Upper lobe of left lung (tissue), 6 donors: Measurements from ENCODE around the gene LTBP4. TPM values are rescaled to one million over a fixed set of nuclear protein-coding genes. Genes with fewer than 3 reads are reported as not detected.
A peak's percentile ranks its signal among the peaks of the same experiment; 100 is the strongest.
"Not testable (repeated sequence)": the region's sequence is repeated elsewhere in the genome, so short reads cannot be mapped to it uniquely, and the experiment has no call there.

Source experiments
- ATAC-seq, 2 donors: fragments of 200-7000 bp; cut with Tn5 transposase; one replicate each; pipeline ENCODE4 v1.9.1; 2022; ENCODE audit warnings: mild to moderate bottlenecking in 2 of 2, moderate library complexity in 2 of 2; ENCODE audit not compliant: low FRiP score in 2 of 2
- DNase-seq, 2 donors: peaks; one replicate each; pipeline ENCODE4 v3.0.0-alpha.2; 2019 to 2020
- H3K27ac ChIP-seq, 4 donors: fragments of 200-600 bp; sonication (generic); one replicate each; pipeline ENCODE4 v1.5.1; 2016 to 2019
- H3K27me3 ChIP-seq, 4 donors: fragments of 200-600 bp; sonication (generic); one replicate each; pipeline ENCODE4 v1.5.1; 2017 to 2019
- H3K36me3 ChIP-seq, 4 donors: fragments of 200-600 bp; sonication (generic); one replicate each; pipeline ENCODE4 v1.5.1; 2016 to 2019
- H3K4me1 ChIP-seq, 4 donors: fragments of 200-600 bp; sonication (generic); one replicate each; pipeline ENCODE4 v1.5.1; 2018 to 2019
- H3K4me3 ChIP-seq, 4 donors: fragments of 200-600 bp; sonication (generic); one replicate each; pipeline ENCODE4 v1.5.1; 2017 to 2019; ENCODE audit warnings: mild to moderate bottlenecking in 2 of 4, moderate library complexity in 1 of 4
- H3K9me3 ChIP-seq, 4 donors: fragments of 200-600 bp; sonication (generic); one replicate each; pipeline ENCODE4 v1.5.1; 2018 to 2019
- CTCF ChIP-seq, 6 experiments: fragments of 450-650 bp in 4 of 6; fragments of 200-600 bp in 2 of 6; sonication (generic) in 2 of 6; IDR thresholded peaks; one replicate each; pipeline ENCODE4 v1.5.1; 2016 to 2019; ENCODE audit warnings: antibody characterized with exemption in 6 of 6
- EP300 ChIP-seq, 4 donors: sonication (generic); formaldehyde crosslinking; IDR thresholded peaks; one replicate each; pipeline ENCODE4 v1.5.1; 2017; ENCODE audit warnings: antibody characterized with exemption in 4 of 4, control low read depth in 2 of 4
- POLR2A ChIP-seq, 4 donors: fragments of 450-650 bp; IDR thresholded peaks; one replicate each; pipeline ENCODE4 v1.5.1; 2016 to 2017; ENCODE audit warnings: antibody characterized with exemption in 4 of 4, mild to moderate bottlenecking in 2 of 4
- POLR2AphosphoS5 ChIP-seq, 2 donors: sonication (generic); formaldehyde crosslinking; IDR thresholded peaks; one replicate each; pipeline ENCODE4 v1.5.1; 2017; ENCODE audit warnings: antibody characterized with exemption in 2 of 2
- WGBS, 2 donors: methylation state at CpG; one replicate each; pipeline ENCODE4 v1.1.5; 2017 to 2018; 5-methylcytosine and 5-hydroxymethylcytosine counted together
- total RNA-seq, 6 donors: library from RNA; depleted of rRNA in 4 of 6; stranded (reverse); fragments of >200 nt in 4 of 6; gene quantifications; one replicate each; pipeline versions ENCODE4 v1.1.0 to v1.2.1, GENCODE V29; 2016 to 2021
- donor health status: DM: no; HTN: no; CAD: no; lungs with moderate emphysema.
- donor health status: DM: no; HTN: yes; CAD: no; lungs with severe emphysema.

The LTBP4 gene
- total RNA-seq, 6 donors from 2014 or later, result 125 to 541 (median 401) TPM

- TF ChIP-seq POLR2A (IDR thresholded peaks at IDR 0.05) (no peak), EP300 (IDR thresholded peaks at IDR 0.05) (no peak), POLR2AphosphoS5 (IDR thresholded peaks at IDR 0.05) (no peak), CTCF (IDR thresholded peaks at IDR 0.05) (no peak)
- no peaks in the 10 kb centered on the region for H3K27me3 ChIP-seq
- 95 to 96% methylated on average over 16 to 25 of the region's 26 CpGs for WGBS, 2 donors
- DNase-seq (no peak), ATAC-seq (no peak)
- H3K36me3 ChIP-seq, result peaks cover 0 to 45% (median 25%) of the 10 kb centered on the region in 4 donors
- no peaks in the 10 kb centered on the region for H3K9me3 ChIP-seq
- H3K4me3 ChIP-seq, result no peak overlapping the region
- H3K4me1 ChIP-seq, result peaks cover 0 to 5% (median 0%) of the 10 kb centered on the region in 4 donors
- no peak overlapping the region for H3K27ac ChIP-seq
These were observed 11.4 kb upstream of the LTBP4 start for GRCh38 chr19:40589591-40590429.

- H3K36me3 ChIP-seq, result peaks cover 0 to 38% (median 23%) of the 10 kb centered on the region in 4 donors
- 85 to 88% methylated on average over 10 to 22 of the region's 22 CpGs for WGBS, 2 donors
These were observed 10.5 kb upstream of the LTBP4 start for GRCh38 chr19:40590464-40591265.

GRCh38 chr19:40591724-40592123, 9.4 kb upstream of the LTBP4 start:
- H3K9me3 ChIP-seq, H3K27ac ChIP-seq, DNase-seq, H3K27me3 ChIP-seq, ATAC-seq, H3K4me3 ChIP-seq, H3K4me1 ChIP-seq: not testable (repeated sequence)
- 91% methylated on average over 4 of the region's 4 CpGs for WGBS, 2 donors
- peaks cover 0 to 31% (median 19%) of the 10 kb centered on the region in 4 donors for H3K36me3 ChIP-seq

More at GRCh38 chr19:40590464-40591265, 10.5 kb upstream of the LTBP4 start:
- H3K27ac ChIP-seq, result no peak overlapping the region
- DNase-seq (peak in 1 of 2 donors; percentile 74), ATAC-seq (peak in 1 of 2 donors; percentile 11)
- H3K4me3 ChIP-seq, result no peak overlapping the region
- H3K9me3 ChIP-seq, result no peaks in the 10 kb centered on the region
- TF ChIP-seq CTCF (IDR thresholded peaks at IDR 0.05), result no peak
- no peak for TF ChIP-seq POLR2AphosphoS5 (IDR thresholded peaks at IDR 0.05)
- no peak for TF ChIP-seq POLR2A (IDR thresholded peaks at IDR 0.05)
- TF ChIP-seq EP300 (IDR thresholded peaks at IDR 0.05), result no peak
- H3K27me3 ChIP-seq, result peaks cover 0 to 4% (median 0%) of the 10 kb centered on the region in 4 donors
- peaks cover 0 to 5% (median 0%) of the 10 kb centered on the region in 4 donors for H3K4me1 ChIP-seq

GRCh38 chr19:40592170-40592569, 9.0 kb upstream of the LTBP4 start:
- Histone ChIP-seq H3K9me3 (no peaks in the 10 kb centered on the region), H3K27me3 (peaks cover 0 to 10% (median 4%) of the 10 kb centered on the region in 4 donors), H3K4me3 (no peak overlapping the region), H3K4me1 (peaks cover 7 to 12% (median 7%) of the 10 kb centered on the region in 4 donors), H3K36me3 (peaks cover 0 to 26% (median 17%) of the 10 kb centered on the region in 4 donors), H3K27ac (no peak overlapping the region)
- peak in 1 of 2 donors; percentile 16 for ATAC-seq
- DNase-seq, result no peak
- WGBS, 2 donors, result 89 to 94% methylated on average over 4 of the region's 4 CpGs
- TF ChIP-seq CTCF (IDR thresholded peaks at IDR 0.05), result no peak
- no peak for TF ChIP-seq EP300 (IDR thresholded peaks at IDR 0.05)
- no peak for TF ChIP-seq POLR2A (IDR thresholded peaks at IDR 0.05)
- no peak for TF ChIP-seq POLR2AphosphoS5 (IDR thresholded peaks at IDR 0.05)

- Histone ChIP-seq H3K4me3 (no peak overlapping the region), H3K9me3 (no peaks in the 10 kb centered on the region), H3K27me3 (peaks cover 0 to 30% (median 12%) of the 10 kb centered on the region in 4 donors), H3K27ac (no peak overlapping the region), H3K4me1 (peaks cover 24 to 32% (median 28%) of the 10 kb centered on the region in 4 donors), H3K36me3 (peaks cover 0 to 9% (median 2%) of the 10 kb centered on the region in 4 donors)
- ATAC-seq, result no peak
- TF ChIP-seq CTCF (IDR thresholded peaks at IDR 0.05) (no peak), POLR2AphosphoS5 (IDR thresholded peaks at IDR 0.05) (no peak), EP300 (IDR thresholded peaks at IDR 0.05) (no peak), POLR2A (IDR thresholded peaks at IDR 0.05) (no peak)
- DNase-seq, result no peak
- 25 to 35% methylated on average over 8 of the region's 8 CpGs for WGBS, 2 donors
These were observed 6.9 kb upstream of the LTBP4 start for GRCh38 chr19:40594255-40594654.
